NOMO-1 treated with dmso at 0.1 percent for 144 hours (cell line): ENCODE data around the gene ARHGEF10L.
"Not testable (repeated sequence)": the region's sequence is repeated elsewhere in the genome, so short reads cannot be mapped to it uniquely, and the experiment has no call there.

Experiments used
- DNase-seq: peaks from one replicate; lab custom pipeline; 2025; ENCODE audit not compliant: unreplicated experiment; lab: John Stamatoyannopoulos, UW

Gene ARHGEF10L, protein sequence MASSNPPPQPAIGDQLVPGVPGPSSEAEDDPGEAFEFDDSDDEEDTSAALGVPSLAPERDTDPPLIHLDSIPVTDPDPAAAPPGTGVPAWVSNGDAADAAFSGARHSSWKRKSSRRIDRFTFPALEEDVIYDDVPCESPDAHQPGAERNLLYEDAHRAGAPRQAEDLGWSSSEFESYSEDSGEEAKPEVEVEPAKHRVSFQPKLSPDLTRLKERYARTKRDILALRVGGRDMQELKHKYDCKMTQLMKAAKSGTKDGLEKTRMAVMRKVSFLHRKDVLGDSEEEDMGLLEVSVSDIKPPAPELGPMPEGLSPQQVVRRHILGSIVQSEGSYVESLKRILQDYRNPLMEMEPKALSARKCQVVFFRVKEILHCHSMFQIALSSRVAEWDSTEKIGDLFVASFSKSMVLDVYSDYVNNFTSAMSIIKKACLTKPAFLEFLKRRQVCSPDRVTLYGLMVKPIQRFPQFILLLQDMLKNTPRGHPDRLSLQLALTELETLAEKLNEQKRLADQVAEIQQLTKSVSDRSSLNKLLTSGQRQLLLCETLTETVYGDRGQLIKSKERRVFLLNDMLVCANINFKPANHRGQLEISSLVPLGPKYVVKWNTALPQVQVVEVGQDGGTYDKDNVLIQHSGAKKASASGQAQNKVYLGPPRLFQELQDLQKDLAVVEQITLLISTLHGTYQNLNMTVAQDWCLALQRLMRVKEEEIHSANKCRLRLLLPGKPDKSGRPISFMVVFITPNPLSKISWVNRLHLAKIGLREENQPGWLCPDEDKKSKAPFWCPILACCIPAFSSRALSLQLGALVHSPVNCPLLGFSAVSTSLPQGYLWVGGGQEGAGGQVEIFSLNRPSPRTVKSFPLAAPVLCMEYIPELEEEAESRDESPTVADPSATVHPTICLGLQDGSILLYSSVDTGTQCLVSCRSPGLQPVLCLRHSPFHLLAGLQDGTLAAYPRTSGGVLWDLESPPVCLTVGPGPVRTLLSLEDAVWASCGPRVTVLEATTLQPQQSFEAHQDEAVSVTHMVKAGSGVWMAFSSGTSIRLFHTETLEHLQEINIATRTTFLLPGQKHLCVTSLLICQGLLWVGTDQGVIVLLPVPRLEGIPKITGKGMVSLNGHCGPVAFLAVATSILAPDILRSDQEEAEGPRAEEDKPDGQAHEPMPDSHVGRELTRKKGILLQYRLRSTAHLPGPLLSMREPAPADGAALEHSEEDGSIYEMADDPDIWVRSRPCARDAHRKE (N-terminal part only)

GRCh38 chr1:17539477-17540254 is at the start of gene ARHGEF10L:
ARHGEF10L (plus strand) TSS chr1:17539698; CDS start chr1:17580596, 40,898 bp downstream.
- no peak for DNase-seq

DNA sequence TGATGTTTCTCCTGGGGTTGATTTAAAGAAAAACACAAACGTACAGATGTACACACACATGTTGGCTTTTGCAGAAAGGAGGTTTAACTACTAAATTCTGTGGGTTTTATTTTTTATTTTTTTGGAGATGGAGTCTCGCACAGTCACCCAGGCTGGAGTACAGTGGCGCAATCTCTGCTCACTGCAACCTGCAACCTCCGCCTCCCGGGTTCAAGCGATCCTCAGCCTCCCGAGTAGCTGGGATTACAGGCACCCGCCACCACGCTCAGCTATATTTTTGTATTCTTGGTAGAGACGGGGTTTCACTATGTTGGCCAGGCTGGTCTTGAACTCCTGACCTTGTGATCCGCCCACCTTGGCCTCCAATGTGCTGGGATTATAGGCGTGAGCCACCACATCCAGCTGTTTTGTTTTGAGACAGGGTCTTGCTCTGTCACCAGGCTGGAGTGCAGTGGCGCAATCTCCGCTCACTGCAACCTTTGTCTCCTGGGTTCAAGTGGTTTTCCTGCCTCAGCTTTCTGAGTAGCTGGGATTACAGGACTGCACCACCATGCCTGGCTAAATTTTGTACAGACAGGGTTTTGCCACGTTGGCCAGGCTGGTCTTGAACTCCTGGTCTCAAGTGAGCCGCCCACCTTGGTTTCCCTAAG is 49.6 kb upstream of the ARHGEF10L start:
- DNase-seq = not testable (repeated sequence)

DNA sequence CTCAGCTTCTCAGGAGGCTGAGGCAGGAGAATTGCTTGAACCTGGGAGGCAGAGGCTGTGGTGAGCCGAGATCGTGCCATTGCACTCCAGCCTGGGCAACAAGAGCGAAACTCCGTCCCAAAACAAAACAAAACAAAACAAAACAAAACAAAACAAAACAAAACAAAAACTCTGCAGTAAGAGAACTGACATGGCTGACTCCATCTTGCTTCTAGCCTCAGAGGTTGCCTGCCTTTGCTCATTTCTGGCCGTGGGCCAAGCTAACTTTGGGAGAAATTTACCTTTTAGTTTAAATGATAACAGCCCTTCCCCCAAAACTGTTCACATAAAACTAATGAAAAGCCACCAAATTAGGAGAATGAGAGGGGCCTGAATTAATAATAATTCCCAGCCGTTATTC is 48.8 kb upstream of the ARHGEF10L start:
- DNase-seq = not testable (repeated sequence)

- peak; percentile 56 for DNase-seq
Measured at GRCh38 chr1:17494114-17494729, 45.3 kb upstream of the ARHGEF10L start.

- DNase-seq = no peak
Measured at GRCh38 chr1:17496419-17496818, 43.1 kb upstream of the ARHGEF10L start.

DNA sequence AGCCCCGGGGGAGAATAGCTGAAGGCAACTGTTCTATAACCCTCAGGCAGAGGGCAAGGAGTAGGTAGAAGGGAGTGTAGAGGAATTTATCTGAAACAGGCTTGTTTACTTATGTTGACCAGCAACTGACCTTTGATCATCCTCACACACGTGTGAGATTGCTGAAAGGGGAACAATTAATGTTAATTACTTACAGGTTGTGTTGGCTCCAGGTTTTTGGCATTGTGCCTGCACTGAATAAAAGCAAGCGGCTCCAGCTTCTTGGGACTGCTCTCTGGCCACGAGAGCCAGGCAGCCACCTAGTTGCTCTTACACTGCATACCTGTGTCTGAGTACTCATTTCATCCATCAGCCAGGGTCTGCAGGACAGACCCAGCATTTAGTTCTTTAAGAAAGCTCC is 41.3 kb upstream of the ARHGEF10L start:
- DNase-seq = no peak

DNA sequence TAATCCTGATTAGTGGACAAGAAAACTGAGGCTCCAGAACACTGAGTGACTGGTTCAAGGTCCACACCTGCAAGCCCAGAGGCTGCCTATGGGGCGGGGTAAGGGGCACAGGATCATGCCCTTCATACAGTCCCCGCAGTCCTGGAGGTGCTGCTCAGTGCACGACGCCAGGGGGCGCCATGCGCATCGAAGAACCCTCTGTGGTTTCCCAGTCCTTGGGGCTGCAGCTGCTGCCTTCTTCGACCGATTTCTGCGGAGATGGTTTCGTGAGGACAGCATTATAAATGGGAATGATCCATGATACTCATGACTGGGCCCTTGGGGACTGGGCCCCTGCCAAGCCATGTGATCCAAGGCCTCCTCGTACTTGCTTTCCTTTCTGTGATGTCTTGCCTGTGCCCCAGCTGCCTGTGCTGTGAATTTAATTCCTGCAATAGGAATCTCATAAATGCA is 37.1 kb upstream of the ARHGEF10L start:
- no peak for DNase-seq

DNA sequence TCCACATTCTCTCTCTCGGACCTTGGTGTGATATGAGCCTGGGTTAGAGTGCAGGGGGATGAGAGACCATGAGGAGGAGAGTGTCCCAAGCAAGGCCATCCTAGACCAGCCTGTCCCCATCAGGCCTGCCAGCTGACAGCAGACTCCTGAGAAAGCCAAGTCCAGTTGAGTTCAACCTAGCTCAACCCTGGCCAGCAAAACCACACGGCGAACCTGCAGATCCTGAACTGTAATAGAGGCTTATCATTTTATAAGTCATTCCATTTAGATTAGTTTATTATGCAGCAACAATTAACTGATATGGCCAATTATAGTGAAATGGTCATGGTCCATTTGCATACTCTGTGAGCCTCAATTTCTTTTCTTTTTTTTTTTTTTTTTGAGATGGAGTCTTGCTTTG is 36.4 kb upstream of the ARHGEF10L start:
- DNase-seq = no peak

GRCh38 chr1:17507200-17507599 is 32.3 kb upstream of the ARHGEF10L start:
- not testable (repeated sequence) for DNase-seq

DNA sequence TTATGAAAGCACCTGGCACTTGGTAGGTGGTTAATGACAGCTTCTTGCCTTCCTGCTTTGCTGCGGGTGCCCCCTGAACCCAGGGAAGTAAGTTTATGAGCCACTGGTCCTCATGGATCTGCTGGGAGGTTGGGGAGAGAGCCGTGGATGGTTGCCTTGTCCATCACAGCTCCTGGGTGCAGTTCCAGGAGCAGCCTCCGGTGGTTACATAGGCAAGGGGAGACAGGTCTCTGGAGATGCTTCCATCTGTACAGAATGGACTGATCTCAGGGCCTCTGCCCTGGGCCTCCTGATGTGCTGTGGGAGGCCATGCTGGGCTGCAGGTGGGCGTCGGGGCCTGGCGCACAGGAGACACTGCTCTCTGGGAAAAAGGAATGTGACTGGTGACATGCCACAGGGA is 31.6 kb upstream of the ARHGEF10L start:
- no peak for DNase-seq

GRCh38 chr1:17509363-17509762 is 30.1 kb upstream of the ARHGEF10L start:
- DNase-seq = peak; percentile 24

DNA sequence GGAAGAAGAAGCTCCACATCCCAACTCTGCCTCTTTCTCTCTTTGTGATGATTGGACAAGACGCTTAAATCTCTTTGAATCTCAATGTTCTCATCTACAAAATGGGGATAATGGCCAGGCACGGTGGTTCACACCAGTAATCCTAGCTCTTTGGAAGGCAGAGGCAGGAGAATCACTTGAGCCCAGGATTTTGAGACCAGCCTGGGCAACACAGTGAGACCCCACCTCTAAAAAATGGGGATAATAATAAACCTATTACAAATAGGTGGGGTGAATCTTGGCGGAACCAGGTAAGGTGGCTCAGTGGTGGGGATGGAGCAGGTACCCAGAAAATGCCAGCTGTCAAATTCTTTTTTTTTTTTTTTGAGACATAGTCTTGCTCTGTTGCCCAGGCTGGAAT is 29.4 kb upstream of the ARHGEF10L start:
- no peak for DNase-seq

GRCh38 chr1:17511188-17511587 is 28.3 kb upstream of the ARHGEF10L start:
- no peak for DNase-seq

- DNase-seq = no peak
Measured at GRCh38 chr1:17513131-17513530, 26.4 kb upstream of the ARHGEF10L start.

- DNase-seq = no peak
Measured at GRCh38 chr1:17514776-17515175, 24.7 kb upstream of the ARHGEF10L start.

GRCh38 chr1:17515902-17516301 is 23.6 kb upstream of the ARHGEF10L start:
- no peak for DNase-seq

DNA sequence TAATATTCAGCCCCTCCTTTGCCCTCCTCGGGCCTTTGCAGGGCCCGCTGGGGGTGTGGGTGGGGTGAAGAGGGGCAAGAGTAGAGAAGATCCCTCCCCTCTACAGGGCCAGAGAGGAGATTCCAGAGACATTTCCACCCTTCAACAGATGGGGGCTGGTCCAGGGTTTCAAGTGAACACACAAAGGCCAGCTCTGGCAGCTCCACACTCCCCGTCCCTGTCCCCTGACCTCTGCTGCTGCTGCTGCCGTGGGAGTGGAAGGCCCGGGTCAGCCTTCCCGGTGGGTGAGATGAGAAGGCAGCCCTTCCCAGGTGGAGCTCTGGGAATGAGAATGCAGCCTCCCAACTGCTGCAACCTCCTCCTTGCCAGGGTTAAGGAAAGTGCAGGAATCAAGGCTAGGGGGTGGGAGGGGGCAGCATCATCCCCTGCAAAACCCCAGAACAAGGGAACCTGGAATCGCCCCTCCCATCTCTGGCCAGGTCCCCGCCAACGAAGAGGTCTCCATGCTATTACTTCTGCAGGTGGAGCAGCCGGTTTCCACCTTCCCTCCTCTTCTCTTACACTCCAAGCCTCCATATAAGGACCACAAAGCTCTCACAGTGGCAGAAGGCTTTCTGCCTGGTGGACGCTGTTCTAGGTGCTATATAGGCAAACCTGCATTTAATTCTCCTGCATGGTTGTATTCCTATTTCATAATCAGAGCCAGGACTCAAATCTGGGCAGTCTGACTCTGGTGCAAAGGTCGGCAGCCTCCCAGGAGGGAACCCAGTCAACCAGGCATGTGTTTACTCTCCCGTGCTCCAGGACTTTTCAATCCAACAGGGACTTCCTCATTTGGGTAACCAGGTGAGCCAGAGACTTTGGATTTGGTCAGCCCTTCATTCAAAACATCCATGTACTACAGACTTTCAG is 22.9 kb upstream of the ARHGEF10L start:
- DNase-seq = no peak

GRCh38 chr1:17520041-17520440 is 19.5 kb upstream of the ARHGEF10L start:
- DNase-seq = no peak
